GM12878 (cell line): ENCODE data around the gene SKAP1. TPM values are rescaled to one million over a fixed set of nuclear protein-coding genes. Genes with fewer than 3 reads are reported as not detected.

ENCODE experiments used
- ATAC-seq: fragments of 200-7000 bp; cut with Tn5 transposase; 3 replicates; pipeline ENCODE4 v1.9.1; 2020; ENCODE audit warnings: mild to moderate bottlenecking, moderate library complexity
- BruUV-seq: library from RNA; stranded (reverse); fragments of 400-500 nt; replicated peaks from 2 replicates; lab custom pipeline; 2021; lab: Mats Ljungman, UMichigan
- CTCF ChIA-PET: fragments of 300-600 bp; sonication (Branson Sonifier 250); formaldehyde crosslinking; extraction: SDS; loops from one replicate; lab custom pipeline; 2021; ENCODE audit warnings: inconsistent platforms; lab: Yijun Ruan, JAX
- POLR2A ChIA-PET: fragments of 350-600 bp; formaldehyde crosslinking; extraction: SDS; loops from one replicate; lab custom pipeline; 2021; ENCODE audit warnings: inconsistent platforms; lab: Charles Lee
- RAD21 ChIA-PET: fragments of 300-600 bp; sonication (Branson Sonifier 250); formaldehyde crosslinking; loops from one replicate; lab custom pipeline; 2023; ENCODE audit warnings: antibody characterized with exemption; ENCODE audit not compliant: unreplicated experiment; lab: Charles Lee
- SMC1A ChIA-PET: fragments of 300-600 bp; sonication (Branson Sonifier 250); formaldehyde crosslinking; loops from one replicate; lab custom pipeline; 2023; ENCODE audit not compliant: unreplicated experiment, uncharacterized antibody; lab: Charles Lee
- DNase-seq: peaks from one replicate; pipeline ENCODE4 v3.0.0-alpha.2; 2011; ENCODE audit warnings: low read depth, low spot score
- FAIRE-seq: peaks from 3 replicates; lab custom pipeline; 2011; peaks lifted over from hg19 to GRCh38; lab: Jason Lieb, UNC
- H2AFZ ChIP-seq: 2 replicates; pipeline ENCODE4 v1.6.0; 2011; ENCODE audit warnings: low read depth, low read length, control low read depth; ENCODE audit not compliant: control insufficient read depth
- H3K27ac ChIP-seq: 2 replicates; pipeline ENCODE4 v1.5.1; 2011; ENCODE audit warnings: control low read depth; ENCODE audit not compliant: control insufficient read depth, insufficient read depth
- H3K27me3 ChIP-seq, 2 experiments: replicated peaks in 1 of 2; 2 replicates each; pipeline versions ENCODE4 v1.6.0 to v1.6.1; 2011; ENCODE audit warnings: low read length in 1 of 2; ENCODE audit not compliant: control insufficient read depth in 2 of 2, insufficient read depth in 2 of 2
- H3K36me3 ChIP-seq, 2 experiments: 2 replicates each; pipeline ENCODE4 v1.5.1; 2011; ENCODE audit warnings: low read length in 1 of 2; ENCODE audit not compliant: control insufficient read depth in 2 of 2, insufficient read depth in 2 of 2
- H3K4me1 ChIP-seq: 2 replicates; pipeline ENCODE4 v1.6.1; 2011; ENCODE audit warnings: mild to moderate bottlenecking, low read length, moderate library complexity, mixed read lengths; ENCODE audit not compliant: control insufficient read depth, insufficient read depth
- H3K4me2 ChIP-seq: 2 replicates; pipeline ENCODE4 v1.6.0; 2011; ENCODE audit warnings: control low read depth; ENCODE audit not compliant: control insufficient read depth, insufficient read depth
- H3K4me3 ChIP-seq: fragments of 200-600 bp; sonication (generic); 2 replicates; pipeline ENCODE4 v1.5.1; 2016
- H3K79me2 ChIP-seq: 2 replicates; pipeline ENCODE4 v1.6.0; 2011; ENCODE audit warnings: low read length; ENCODE audit not compliant: control insufficient read depth, insufficient read depth
- H3K9ac ChIP-seq: 2 replicates; pipeline ENCODE4 v1.8.0; 2011; ENCODE audit warnings: low read length, control low read depth, mixed read lengths; ENCODE audit not compliant: control insufficient read depth, insufficient read depth
- H3K9me3 ChIP-seq: replicated peaks from 3 replicates; pipeline ENCODE4 v1.5.1; 2011; ENCODE audit warnings: mild to moderate bottlenecking, low read length; ENCODE audit not compliant: control insufficient read depth, insufficient read depth
- H4K20me1 ChIP-seq: 2 replicates; pipeline ENCODE4 v1.6.0; 2011; ENCODE audit not compliant: control insufficient read depth, insufficient read depth
- BCLAF1 ChIP-seq: fragments of 450-650 bp; IDR thresholded peaks from 2 replicates; pipeline ENCODE4 v1.6.1; 2017; ENCODE audit warnings: antibody characterized with exemption, mild to moderate bottlenecking, moderate library complexity
- CTCF ChIP-seq, 3 experiments: IDR thresholded peaks in 2 of 3; conservative IDR thresholded peaks in 1 of 3; 2 replicates each; pipeline ENCODE4 v1.5.1; 2011; ENCODE audit warnings: low read depth in 3 of 3, low read length in 3 of 3, mild to moderate bottlenecking in 3 of 3, control low read depth in 2 of 3, moderate library complexity in 2 of 3, inconsistent platforms in 1 of 3, mixed read lengths in 1 of 3; ENCODE audit not compliant: control insufficient read depth in 2 of 3, insufficient read depth in 1 of 3; ENCODE audit errors: extremely low read depth in 1 of 3
- E2F4 ChIP-seq: IDR thresholded peaks from 2 replicates; pipeline ENCODE4 v1.6.1; 2012; ENCODE audit warnings: low read depth, low read length, improper control_type of control experiment
- JUNB ChIP-seq: IDR thresholded peaks from 2 replicates; pipeline ENCODE4 v1.6.1; 2016; ENCODE audit warnings: antibody characterized with exemption, mild to moderate bottlenecking
- MEF2A ChIP-seq: IDR thresholded peaks from 2 replicates; pipeline ENCODE4 v1.6.1; 2011; ENCODE audit warnings: low read depth, mild to moderate bottlenecking, low read length, moderate library complexity; ENCODE audit not compliant: insufficient read depth
- MEF2B ChIP-seq: fragments of 450-650 bp; IDR thresholded peaks from 2 replicates; pipeline ENCODE4 v1.6.1; 2018; ENCODE audit warnings: mild to moderate bottlenecking, moderate library complexity; ENCODE audit not compliant: partially characterized antibody, poor library complexity, severe bottlenecking
- MTA3 ChIP-seq: IDR thresholded peaks from 2 replicates; pipeline ENCODE4 v1.6.1; 2012; ENCODE audit warnings: low read length, inconsistent platforms, borderline replicate concordance
- NR2F1 ChIP-seq: fragments of 450-650 bp; conservative IDR thresholded peaks from 2 replicates; pipeline ENCODE4 v1.6.1; 2017; ENCODE audit warnings: mild to moderate bottlenecking
- RAD21 ChIP-seq: IDR thresholded peaks from 2 replicates; pipeline ENCODE4 v1.6.1; 2011; ENCODE audit warnings: mild to moderate bottlenecking, low read depth, low read length, moderate library complexity; ENCODE audit not compliant: insufficient read depth
- SMC3 ChIP-seq: IDR thresholded peaks from 2 replicates; pipeline ENCODE4 v1.6.1; 2011; ENCODE audit warnings: low read length, improper control_type of control experiment, borderline replicate concordance
- STAT1 ChIP-seq: fragments of 450-650 bp; conservative IDR thresholded peaks from 2 replicates; pipeline ENCODE4 v1.6.1; 2014; ENCODE audit warnings: antibody characterized with exemption, mild to moderate bottlenecking
- TBL1XR1 ChIP-seq: IDR thresholded peaks from 2 replicates; pipeline ENCODE4 v1.6.1; 2012; ENCODE audit warnings: low read depth, low read length, improper control_type of control experiment
- ZNF384 ChIP-seq: IDR thresholded peaks from 2 replicates; pipeline ENCODE4 v1.6.1; 2012; ENCODE audit warnings: low read depth, mild to moderate bottlenecking, low read length, improper control_type of control experiment, borderline replicate concordance
- WGBS: methylation state at CpG from one replicate; pipeline ENCODE4 v1.1.6; 2016; ENCODE audit warnings: low lambda C conversion rate; ENCODE audit not compliant: insufficient replicate concordance, insufficient coverage; ENCODE audit errors: missing lambda C conversion rate; 5-methylcytosine and 5-hydroxymethylcytosine counted together
- in situ Hi-C: fragments of 300-500 bp; cut with MboI; formaldehyde crosslinking; loops from 9 replicates; pipeline ENCODE4 v1.14.3; 2018; ENCODE audit warnings: mixed read lengths
- intact Hi-C: fragments of 100-400 bp; cut with micrococcal nuclease; formaldehyde crosslinking; loops from one replicate; pipeline ENCODE4 v1.14.2; 2022; ENCODE audit not compliant: unreplicated experiment
- polyA plus RNA-seq, 11 experiments: library from polyadenylated mRNA; depleted of rRNA in 4 of 11; unstranded in 6 of 11; stranded (reverse) in 5 of 11; fragments of >200 nt; fragmentation: Nextera tagmentation in 4 of 11; fragmentation: Illumina TruSeq in 1 of 11; extraction: Ambion mirVana in 4 of 11; extraction: Trizol in 1 of 11; gene quantifications; 1 replicate in 1 of 11; 2 replicates in 10 of 11; pipeline versions ENCODE4 v1.2.1 to v1.2.3, GENCODE V29; 2011 to 2016; ENCODE audit warnings: inconsistent platforms in 2 of 11, missing spikeins in 2 of 11, low read depth in 1 of 11
- total RNA-seq, 4 experiments: library from RNA; depleted of rRNA in 3 of 4; stranded (reverse); fragments of >200 nt in 3 of 4; fragmentation: Illumina TruSeq in 1 of 4; extraction: Trizol in 1 of 4; gene quantifications; 2 replicates each; pipeline versions ENCODE4 v1.2.1 to v1.2.3, GENCODE V29; 2013 to 2021

The SKAP1 gene
- total and polyA plus RNA-seq, 10 of the 15 experiments (the other 5 are each of a cell fraction or from before 2014, with no cell fraction given), result 17.1 to 97.6 (median 35.9) TPM

- BruUV-seq, result no TSS peak
- Histone ChIP-seq H3K9ac (no peak overlapping the region), H3K4me1 (no peaks in the 10 kb centered on the region), H3K4me2 (no peak overlapping the region), H3K9me3 (no peaks in the 10 kb centered on the region), H3K4me3 (no peak overlapping the region), H3K79me2 (no peaks in the 10 kb centered on the region), H3K27me3 (no peaks in the 10 kb centered on the region), H4K20me1 (no peaks in the 10 kb centered on the region), H2AFZ (no peak overlapping the region), H3K27ac (no peak overlapping the region), H3K36me3 (peaks cover 2 to 6% of the 10 kb centered on the region in 2 experiments; a peak in 2 of 4 replicates)
- in situ Hi-C loops (no loop called here), intact Hi-C loops (loop anchor here (10.0 kb wide), 1 partner anchor 181 kb away; no protein-coding TSS in a partner anchor)
- ChIA-PET CTCF (interaction anchor here (0.6 to 1.0 kb wide), 4 partner anchors 13 to 524 kb away, joined by 3 to 4 read pairs (median 3); no protein-coding TSS in a partner anchor), SMC1A (interaction anchor here (0.8 to 1.6 kb wide), 2 partner anchors 11 to 105 kb away, joined by 3 read pairs; no protein-coding TSS in a partner anchor), RAD21 (interaction anchor here (1.0 kb wide), 1 partner anchor 149 kb away, joined by 3 read pairs; no protein-coding TSS in a partner anchor), POLR2A (interaction anchor here (0.5 to 0.8 kb wide), 3 partner anchors 17 to 28 kb away, joined by 3 to 6 read pairs (median 3); no protein-coding TSS in a partner anchor)
- no peak for FAIRE-seq
- no peak for DNase-seq
- WGBS, result 56% methylated on average over 6 of the region's 6 CpGs
- peak; percentile 48; the same call in 2 of the 3 replicates for ATAC-seq
- TF ChIP-seq MEF2A (no peak), JUNB (no peak), E2F4 (no peak), CTCF (IDR thresholded peaks at IDR 0.05 in 2 of 3, conservative IDR thresholded peaks at IDR 0.05 in 1 of 3; ENCODE audit: control insufficient read depth in 2 of 3, extremely low read depth in 1 of 3, insufficient read depth in 1 of 3, low read depth in 3 of 3, low read length in 3 of 3) (peak; percentile 25 to 34 (median 26); a peak in 4 of 6 replicates), STAT1 (no peak), MEF2B (no peak), SMC3 (peak; percentile 24; the same call in 1 of the 2 replicates), ZNF384 (peak; percentile 83), BCLAF1 (no peak), MTA3 (no peak), RAD21 (peak; percentile 64), NR2F1 (no peak), TBL1XR1 (no peak)
Observed at GRCh38 chr17:48153691-48154358, 276.2 kb downstream of the SKAP1 start.
